ENCODE measurements around the gene RAD51B. TPM values are rescaled to one million over a fixed set of nuclear protein-coding genes. Genes with fewer than 3 reads are reported as not detected.

RAD51B gene
- total and polyA plus RNA-seq, 2 donors (not counting 1 experiment from before 2014, with no cell fraction given), result 4.6 to 16.3 TPM

DNA sequence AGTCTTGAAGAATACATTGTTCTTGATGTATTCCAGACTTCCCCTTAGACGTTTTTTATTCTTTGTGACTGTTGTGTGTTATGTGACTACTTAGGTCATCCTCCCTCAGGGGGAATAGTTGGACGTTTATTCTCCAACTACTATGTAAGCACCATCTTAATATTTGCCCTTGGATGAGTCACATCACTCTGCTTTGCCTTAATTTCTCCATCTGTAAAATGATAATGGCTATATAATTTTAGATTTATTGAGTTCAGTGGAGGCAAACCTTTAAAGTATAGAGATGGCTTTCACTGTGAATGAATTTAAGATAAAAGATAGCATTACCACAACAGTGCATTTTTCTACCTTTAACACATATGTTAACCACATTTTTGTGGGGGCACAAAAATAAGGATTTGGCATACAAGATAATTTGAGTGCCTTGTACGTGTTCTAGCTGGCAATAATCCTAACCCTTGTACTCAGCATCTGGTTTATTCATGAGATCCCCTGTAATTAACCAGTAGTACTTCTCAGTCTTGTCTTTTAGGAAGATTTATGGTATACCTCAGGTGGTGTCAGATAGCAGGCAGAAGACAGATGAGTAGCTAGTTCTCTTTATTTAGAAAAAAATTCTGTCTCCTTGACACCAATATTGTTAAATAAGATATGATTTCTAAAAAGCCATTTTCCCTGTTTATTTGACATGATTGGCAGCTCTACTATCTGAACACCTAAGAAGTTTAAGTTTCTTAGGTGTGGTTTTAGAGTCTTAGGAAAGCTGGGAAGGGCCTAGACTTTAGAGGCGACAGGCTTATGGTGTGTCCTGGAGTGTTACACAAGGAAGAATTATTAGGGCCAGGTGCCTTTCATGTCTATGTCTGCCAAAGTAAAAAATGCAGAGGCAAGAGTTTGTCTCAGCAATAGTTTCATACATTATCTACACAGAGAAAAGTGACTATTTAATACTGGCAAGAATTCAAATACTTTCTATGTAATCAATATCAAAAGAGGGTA is 152.3 kb downstream of the RAD51B start:
- H3K27ac ChIP-seq (ENCODE audit: insufficient read depth, low read length), result no peak overlapping the region
- no peaks in the 10 kb centered on the region for H3K27me3 ChIP-seq (ENCODE audit: control insufficient read depth, insufficient read depth, low read length)
- no peak overlapping the region for H3K4me2 ChIP-seq (ENCODE audit: extremely low read depth, insufficient read depth, low read length)
- no peaks in the 10 kb centered on the region for H3K79me2 ChIP-seq (ENCODE audit: control insufficient read depth, insufficient read depth, low read length)
- H3K9me3 ChIP-seq (ENCODE audit: control insufficient read depth, insufficient read depth, low read depth, low read length), result no peaks in the 10 kb centered on the region
- H3K4me3 ChIP-seq (replicated peaks in 1 of 4; ENCODE audit: control extremely low read depth in 1 of 4, insufficient read depth in 1 of 4, low read depth in 3 of 4, low read length in 4 of 4), result no peak overlapping the region
- no peak overlapping the region for H3K9ac ChIP-seq (ENCODE audit: insufficient read depth, low read length)
- no peaks in the 10 kb centered on the region for H4K20me1 ChIP-seq (ENCODE audit: control insufficient read depth, extremely low read depth, insufficient read depth, low read length)
- H3K4me1 ChIP-seq (ENCODE audit: control insufficient read depth, extremely low read depth, insufficient read depth, low read length), result no peaks in the 10 kb centered on the region
- H3K36me3 ChIP-seq (ENCODE audit: control insufficient read depth, insufficient read depth, low read length), result no peaks in the 10 kb centered on the region
- DNase-seq (ENCODE audit: low read depth in 2 of 2), result peak in 1 of 2 donors; percentile 72
- no peak for TF ChIP-seq CTCF (conservative IDR thresholded peaks at IDR 0.05 in 1 of 2, IDR thresholded peaks at IDR 0.05 in 1 of 2; ENCODE audit: low read depth in 1 of 2, low read length in 2 of 2)
- no peak for TF ChIP-seq EZH2 (IDR thresholded peaks at IDR 0.05; ENCODE audit: low read length, missing control alignments)
- no peak overlapping the region for H2AFZ ChIP-seq (ENCODE audit: low read length)

DNA sequence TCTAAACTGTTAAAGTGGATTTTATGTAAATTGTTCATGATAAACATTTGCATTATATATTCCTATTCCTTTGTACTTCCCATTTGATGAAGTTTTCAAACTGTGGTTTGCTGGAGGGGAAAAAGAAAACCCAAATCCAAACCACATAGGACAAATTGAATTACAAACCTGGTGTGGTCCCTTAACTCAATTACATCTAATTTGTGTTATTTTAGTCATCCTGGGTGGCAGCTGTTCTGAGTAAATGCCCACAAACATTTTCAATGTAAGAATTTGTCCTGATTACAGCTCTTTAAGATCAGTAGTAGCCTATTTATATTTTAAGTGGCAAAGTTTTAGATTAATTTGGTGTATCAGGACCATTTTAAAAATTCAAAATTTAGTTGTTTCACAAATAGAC is 153.9 kb downstream of the RAD51B start:
- H3K27ac ChIP-seq (ENCODE audit: insufficient read depth, low read length), result no peak overlapping the region
- H2AFZ ChIP-seq (ENCODE audit: low read length), result no peak overlapping the region
- H3K4me3 ChIP-seq (replicated peaks in 1 of 4; ENCODE audit: control extremely low read depth in 1 of 4, insufficient read depth in 1 of 4, low read depth in 3 of 4, low read length in 4 of 4), result no peak overlapping the region
- H3K4me2 ChIP-seq (ENCODE audit: extremely low read depth, insufficient read depth, low read length), result no peak overlapping the region
- no peak overlapping the region for H3K9ac ChIP-seq (ENCODE audit: insufficient read depth, low read length)
- H4K20me1 ChIP-seq (ENCODE audit: control insufficient read depth, extremely low read depth, insufficient read depth, low read length), result no peaks in the 10 kb centered on the region
- no peak for DNase-seq (ENCODE audit: low read depth in 2 of 2)
- no peaks in the 10 kb centered on the region for H3K79me2 ChIP-seq (ENCODE audit: control insufficient read depth, insufficient read depth, low read length)
- TF ChIP-seq CTCF (conservative IDR thresholded peaks at IDR 0.05 in 1 of 2, IDR thresholded peaks at IDR 0.05 in 1 of 2; ENCODE audit: low read depth in 1 of 2, low read length in 2 of 2), result no peak
- no peak for TF ChIP-seq EZH2 (IDR thresholded peaks at IDR 0.05; ENCODE audit: low read length, missing control alignments)
- H3K36me3 ChIP-seq (ENCODE audit: control insufficient read depth, insufficient read depth, low read length), result no peaks in the 10 kb centered on the region
- no peaks in the 10 kb centered on the region for H3K27me3 ChIP-seq (ENCODE audit: control insufficient read depth, insufficient read depth, low read length)
- H3K9me3 ChIP-seq (ENCODE audit: control insufficient read depth, insufficient read depth, low read depth, low read length), result no peaks in the 10 kb centered on the region
- no peaks in the 10 kb centered on the region for H3K4me1 ChIP-seq (ENCODE audit: control insufficient read depth, extremely low read depth, insufficient read depth, low read length)

- TF ChIP-seq CTCF (conservative IDR thresholded peaks at IDR 0.05 in 1 of 2, IDR thresholded peaks at IDR 0.05 in 1 of 2; ENCODE audit: low read depth in 1 of 2, low read length in 2 of 2), result no peak
- no peak for TF ChIP-seq EZH2 (IDR thresholded peaks at IDR 0.05; ENCODE audit: low read length, missing control alignments)
- H3K4me2 ChIP-seq (ENCODE audit: extremely low read depth, insufficient read depth, low read length), result no peak overlapping the region
- H3K27me3 ChIP-seq (ENCODE audit: control insufficient read depth, insufficient read depth, low read length), result no peaks in the 10 kb centered on the region
- H3K4me3 ChIP-seq (replicated peaks in 1 of 4; ENCODE audit: control extremely low read depth in 1 of 4, insufficient read depth in 1 of 4, low read depth in 3 of 4, low read length in 4 of 4), result no peak overlapping the region
- H3K36me3 ChIP-seq (ENCODE audit: control insufficient read depth, insufficient read depth, low read length), result no peaks in the 10 kb centered on the region
- no peak overlapping the region for H3K27ac ChIP-seq (ENCODE audit: insufficient read depth, low read length)
- H3K9ac ChIP-seq (ENCODE audit: insufficient read depth, low read length), result no peak overlapping the region
- H2AFZ ChIP-seq (ENCODE audit: low read length), result no peak overlapping the region
- H3K9me3 ChIP-seq (ENCODE audit: control insufficient read depth, insufficient read depth, low read depth, low read length), result no peaks in the 10 kb centered on the region
- no peaks in the 10 kb centered on the region for H3K4me1 ChIP-seq (ENCODE audit: control insufficient read depth, extremely low read depth, insufficient read depth, low read length)
- DNase-seq (ENCODE audit: low read depth in 2 of 2), result no peak
- no peaks in the 10 kb centered on the region for H3K79me2 ChIP-seq (ENCODE audit: control insufficient read depth, insufficient read depth, low read length)
- no peaks in the 10 kb centered on the region for H4K20me1 ChIP-seq (ENCODE audit: control insufficient read depth, extremely low read depth, insufficient read depth, low read length)
These were observed 155.9 kb downstream of the RAD51B start for GRCh38 chr14:67975470-67975869.
